Hematopoietic multipotent progenitor cell treated with erythropoietin and hydrocortisone succinate and interleukin-3 and kit ligand, for 6 days (in vitro differentiated cells): ENCODE results near the gene LSP1.
"Not testable (repeated sequence)": the region's sequence is repeated elsewhere in the genome, so short reads cannot be mapped to it uniquely, and the experiment has no call there.

Source experiments
- DNase-seq: peaks from one replicate; pipeline ENCODE4 v3.0.0-alpha.2; 2015

Gene LSP1

DNA sequence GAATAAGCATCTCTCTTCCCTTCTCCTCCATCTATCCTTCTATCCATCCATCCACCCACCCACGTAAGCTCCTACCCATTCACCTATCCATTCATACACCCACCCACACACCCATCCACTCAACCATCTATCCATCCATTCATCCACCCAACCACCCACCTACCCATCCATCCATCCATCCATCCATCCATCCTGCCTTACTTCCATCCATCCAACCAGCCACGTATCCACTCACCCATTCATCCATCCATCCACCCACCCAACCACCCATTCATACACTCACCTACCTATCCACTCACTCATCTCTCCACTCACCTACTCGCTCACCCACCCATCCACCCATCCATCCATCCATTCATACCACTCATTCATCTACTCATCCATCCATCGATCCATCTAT, 79.8 kb downstream of the LSP1 start:
- no peak for DNase-seq

DNA sequence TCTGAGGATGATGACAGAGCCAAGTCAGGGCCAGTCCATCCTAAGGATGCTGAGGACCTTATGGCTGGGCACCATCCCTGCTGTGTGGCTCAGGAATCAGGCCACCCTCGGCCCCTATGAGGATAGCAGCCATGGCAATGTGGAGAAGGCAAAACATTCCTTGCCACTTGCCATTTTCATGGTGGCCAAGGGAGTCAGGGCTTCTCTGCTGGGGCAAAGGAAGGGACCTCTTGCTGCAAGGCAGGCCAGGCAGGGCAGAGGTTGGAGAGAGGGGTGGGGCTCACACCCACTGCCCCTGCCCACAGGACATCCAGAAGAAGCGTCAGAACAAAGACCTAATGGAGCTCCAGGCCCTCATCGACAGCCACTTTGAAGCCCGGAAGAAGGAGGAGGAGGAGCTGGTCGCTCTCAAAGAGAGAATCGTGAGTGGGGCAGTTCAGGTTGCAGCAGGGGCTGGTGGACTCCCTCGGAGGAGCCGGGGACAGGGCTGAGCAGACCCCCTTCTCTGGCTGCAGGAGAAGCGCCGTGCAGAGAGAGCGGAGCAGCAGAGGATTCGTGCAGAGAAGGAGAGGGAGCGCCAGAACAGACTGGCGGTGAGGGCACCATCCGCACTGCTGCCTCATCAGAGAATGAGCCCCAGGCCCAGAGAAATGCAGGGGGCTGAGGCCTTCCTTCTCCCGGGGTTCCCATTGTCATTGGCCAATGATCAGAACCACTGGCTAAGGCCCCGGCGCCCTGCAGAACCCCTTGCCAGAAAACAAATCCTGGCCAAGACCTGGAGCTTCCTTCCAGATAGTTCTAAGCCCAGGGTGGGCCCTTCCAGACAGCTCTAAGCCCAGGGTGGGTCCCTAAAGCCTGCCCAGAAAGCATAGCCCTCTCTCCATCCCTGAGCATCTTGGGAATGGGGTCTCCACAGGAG, 80.8 kb downstream of the LSP1 start:
- DNase-seq: no peak

DNA sequence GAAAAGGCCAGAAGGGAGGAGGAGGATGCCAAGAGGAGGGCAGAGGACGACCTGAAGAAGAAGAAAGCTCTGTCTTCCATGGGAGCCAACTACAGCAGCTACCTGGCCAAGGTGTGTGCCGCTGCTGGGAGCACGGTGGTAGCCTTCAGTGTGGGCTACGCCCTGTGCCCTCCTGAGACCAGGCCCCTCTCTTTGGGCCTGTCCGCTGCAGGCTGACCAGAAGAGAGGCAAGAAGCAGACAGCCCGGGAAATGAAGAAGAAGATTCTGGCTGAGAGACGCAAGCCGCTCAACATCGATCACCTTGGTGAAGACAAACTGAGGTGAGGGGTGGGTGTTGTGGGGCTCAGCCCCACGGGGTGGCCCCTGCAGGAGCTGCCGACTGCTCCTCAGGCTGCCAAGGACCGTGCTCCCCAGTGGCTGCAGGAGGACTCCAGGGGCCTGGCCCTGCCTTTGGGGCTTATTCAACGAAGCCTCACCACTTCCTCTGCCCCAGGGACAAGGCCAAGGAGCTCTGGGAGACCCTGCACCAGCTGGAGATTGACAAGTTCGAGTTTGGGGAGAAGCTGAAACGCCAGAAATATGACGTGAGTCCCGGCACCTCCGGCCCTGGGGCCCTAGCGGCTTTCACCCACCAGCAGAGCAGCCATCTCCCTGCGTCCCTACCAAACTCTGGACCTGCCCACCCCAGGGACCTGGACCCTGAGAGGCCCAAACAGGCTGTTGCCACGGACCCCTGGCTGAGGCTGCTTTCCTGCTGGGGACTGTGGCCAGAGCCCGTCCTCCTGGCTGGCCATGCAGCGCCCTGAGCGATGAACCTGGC, 81.7 kb downstream of the LSP1 start:
- no peak for DNase-seq

DNA sequence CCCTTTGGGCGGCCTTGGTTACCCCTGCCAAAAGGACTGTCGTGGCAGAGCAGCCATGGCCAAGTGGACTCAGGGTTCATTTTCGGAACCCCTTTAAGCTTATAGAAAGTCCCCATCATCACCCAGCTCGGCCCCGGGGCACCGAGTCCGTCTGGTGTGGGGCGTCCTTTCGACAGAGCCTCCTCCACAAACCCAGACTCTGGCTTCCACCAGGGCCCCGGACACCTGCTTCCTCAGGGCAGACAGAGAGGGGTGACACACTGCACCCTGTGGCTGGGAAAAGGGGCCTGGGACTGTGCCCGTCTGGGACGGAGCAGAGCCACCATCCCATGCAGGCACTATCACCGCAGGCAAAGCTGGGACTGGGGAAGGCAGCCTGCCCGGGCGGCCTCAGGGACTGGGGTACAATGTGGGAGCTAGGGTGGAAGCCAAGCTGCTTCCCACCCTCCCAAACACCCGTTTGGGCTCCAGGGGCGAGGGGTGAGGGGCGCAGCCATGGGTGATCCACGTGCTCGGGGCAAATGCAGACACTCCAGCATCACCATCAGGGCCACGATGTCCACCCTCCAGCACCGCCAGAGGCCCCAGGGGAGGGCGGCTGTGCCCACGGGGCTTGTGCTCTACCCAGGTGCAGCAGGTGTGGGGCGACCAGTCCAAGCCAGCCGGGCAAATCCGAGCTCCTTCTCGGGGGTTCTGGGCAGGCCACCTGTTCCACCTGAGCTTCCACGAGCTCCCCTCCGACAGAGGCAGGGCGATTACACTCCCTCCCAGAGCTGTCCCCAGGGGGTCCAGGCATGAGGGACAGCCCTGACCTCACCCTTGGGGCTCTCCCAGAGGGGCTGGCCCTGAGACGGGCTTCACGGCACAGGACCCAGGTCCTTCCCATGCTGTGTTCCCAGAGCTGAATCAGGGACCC, 82.5 kb downstream of the LSP1 start:
- DNase-seq: no peak

DNA sequence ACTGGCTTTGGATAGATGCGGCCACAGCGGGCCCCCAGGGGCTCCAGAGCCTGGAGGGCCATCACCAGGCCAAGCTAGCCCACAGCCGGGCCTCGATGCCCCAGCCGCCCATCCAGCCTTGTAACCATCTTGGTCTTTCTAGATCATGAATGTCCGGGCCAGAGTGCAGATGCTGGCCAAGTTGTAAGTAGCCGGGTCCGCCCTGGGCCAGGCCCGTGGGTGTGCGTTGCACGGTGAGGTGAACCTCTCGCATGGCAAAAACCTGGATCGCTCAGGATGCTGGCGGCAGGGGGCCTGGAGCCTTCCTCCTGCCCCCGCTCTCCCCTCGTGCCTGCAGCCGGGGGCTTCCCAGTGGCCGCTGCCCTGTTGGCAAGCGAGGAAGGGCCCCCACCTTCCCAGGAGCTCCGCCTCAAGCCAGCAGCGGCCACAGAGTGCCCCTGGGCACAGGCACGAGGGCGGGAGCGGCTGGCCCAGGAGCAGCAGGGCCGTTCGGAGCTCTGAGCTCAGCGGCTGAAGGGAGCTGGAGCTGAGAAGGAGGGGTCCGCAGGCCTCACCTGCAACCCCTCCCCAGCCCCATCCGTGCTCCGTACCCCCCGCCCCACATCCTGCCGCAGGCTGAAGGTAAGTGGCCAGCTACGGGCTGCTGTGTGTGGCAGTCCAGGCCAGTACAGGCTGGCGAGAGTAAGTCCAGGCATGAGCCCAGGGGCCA, 83.3 kb downstream of the LSP1 start:
- DNase-seq: no peak

DNA sequence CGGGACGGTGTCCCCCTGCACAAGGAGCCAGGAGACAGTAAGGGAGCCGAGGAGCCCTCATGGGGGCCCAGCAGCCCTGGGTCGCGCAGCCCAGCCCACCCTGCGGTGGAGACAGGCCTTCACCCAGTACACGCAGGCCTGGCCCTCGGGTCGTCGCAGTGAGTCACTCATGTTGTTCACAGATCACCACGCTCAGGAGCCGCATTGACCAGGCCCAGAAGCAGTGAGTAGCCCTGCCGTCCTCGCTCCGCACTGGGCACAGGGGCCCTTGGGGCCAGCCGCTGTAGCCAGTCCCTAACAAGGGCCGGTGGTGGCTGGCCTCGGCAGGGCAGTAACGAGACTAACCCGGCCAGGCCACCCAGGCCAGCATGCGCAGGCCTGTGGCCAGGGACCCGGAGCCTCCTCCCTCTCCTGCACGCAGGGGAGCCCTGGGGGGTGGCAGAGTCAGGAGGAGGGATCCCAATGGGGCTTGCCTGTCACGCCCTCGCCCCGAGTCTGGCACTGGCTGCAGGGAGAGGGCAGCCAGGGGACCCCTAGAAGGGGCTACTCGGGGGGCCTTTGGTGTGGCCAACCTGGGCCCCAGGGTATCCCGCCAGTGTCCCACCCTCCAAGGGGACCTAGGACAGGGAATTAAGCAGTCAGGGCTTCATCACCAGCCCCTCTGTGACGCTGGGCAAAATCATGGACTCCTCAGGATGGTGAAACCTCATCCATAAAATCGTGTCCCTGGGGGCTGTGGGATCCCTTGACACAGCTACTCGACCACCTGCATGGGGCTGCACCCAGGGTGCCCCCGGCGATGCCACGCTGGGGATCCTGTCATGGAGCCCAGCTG, 84.1 kb downstream of the LSP1 start:
- DNase-seq: no peak

DNA sequence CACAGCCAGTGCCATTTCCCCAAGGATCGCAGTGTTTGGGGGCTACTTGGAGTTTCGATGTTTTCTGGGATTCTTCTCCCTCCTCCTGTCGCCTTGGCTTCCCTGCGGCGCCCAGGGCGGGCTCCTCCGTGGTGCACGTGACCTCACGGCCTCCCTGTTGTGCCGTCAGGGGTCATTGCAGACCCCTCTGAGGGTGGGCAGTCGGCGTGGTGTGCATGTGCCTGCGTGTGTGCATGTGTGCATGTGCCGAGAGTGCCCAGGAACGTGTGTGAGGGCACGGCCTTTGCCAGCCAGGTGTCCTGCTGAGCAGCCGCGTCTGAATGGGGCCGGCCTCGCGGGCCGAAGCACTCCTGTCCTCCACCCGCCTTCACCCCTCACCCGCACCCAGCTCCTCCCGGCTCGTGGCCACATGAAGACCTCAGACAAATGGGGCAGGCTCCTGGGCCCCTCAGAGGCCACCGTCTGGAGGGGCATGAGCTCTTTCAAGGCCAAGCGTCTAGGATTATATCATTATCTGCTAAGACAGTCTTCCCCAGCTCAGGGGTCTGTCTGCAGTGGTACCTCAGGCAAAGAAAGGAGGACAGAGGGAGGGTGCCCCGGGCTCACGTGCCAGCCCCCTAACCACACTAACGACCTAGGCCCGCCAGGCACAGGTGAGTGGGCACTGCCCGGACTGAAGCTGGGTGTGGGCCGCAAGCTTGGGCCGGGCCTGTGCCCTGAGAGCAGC, 84.9 kb downstream of the LSP1 start:
- DNase-seq: no peak

DNA sequence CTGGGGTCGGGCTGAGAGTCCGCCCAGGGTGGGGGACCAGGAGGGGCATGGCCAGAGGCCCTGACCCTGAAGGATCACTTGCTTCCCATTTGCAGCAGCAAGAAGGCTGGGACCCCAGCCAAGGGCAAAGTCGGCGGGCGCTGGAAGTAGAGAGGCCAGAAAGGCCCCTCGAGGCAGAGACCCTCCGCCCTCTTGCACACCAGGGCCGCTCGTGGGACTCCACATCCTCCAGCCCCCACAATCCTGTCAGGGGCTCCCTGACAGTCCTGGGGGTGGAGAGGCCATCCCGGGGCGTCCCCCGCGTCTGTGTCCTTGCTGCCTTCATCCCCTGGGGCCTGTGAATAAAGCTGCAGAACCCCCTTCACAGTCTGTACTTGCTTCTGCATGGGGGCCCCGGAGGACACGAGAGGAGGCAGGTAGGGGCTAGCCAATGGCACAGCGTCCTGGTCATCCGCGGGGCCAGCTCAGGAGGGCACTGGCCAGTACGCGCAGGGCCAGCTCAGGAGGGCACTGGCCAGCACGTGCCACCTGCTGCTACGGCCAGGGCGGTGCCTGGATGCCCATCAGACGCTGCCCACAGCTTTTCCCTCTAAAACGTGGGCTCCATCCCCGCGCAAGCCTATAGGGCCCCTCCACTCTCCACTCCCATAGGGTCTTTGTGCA, 85.6 kb downstream of the LSP1 start:
- DNase-seq: no peak

DNA sequence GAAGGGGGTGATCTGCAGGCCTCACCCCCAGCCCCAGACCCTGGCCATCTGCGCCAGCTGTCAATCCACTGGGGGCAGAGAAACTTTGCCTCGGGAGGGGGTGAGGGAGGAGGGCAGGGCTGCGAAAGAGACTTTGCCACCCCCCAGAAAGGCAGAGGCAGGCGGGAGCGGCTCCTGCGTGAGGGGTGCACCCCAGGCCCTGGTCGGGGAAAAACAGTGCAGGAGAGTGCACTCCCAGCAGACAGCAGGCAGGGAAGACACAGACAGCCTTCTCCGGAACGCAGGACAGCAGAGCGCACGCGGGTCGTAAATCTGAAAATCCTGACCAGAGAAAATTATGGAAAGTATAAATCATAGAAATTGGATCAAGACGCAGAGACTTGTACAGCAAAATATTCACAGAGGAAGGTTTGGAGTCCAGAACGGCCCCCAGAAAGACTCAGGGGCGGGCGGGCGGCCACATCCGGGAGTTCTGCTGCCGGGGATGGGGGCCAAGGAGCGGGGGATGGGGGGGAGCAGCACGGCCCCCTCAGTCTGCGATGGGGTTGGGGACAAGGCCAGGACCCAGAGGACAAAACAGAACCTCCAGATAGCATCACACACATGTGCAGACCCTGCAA, 86.2 kb downstream of the LSP1 start:
- DNase-seq: peak; percentile 21

DNA sequence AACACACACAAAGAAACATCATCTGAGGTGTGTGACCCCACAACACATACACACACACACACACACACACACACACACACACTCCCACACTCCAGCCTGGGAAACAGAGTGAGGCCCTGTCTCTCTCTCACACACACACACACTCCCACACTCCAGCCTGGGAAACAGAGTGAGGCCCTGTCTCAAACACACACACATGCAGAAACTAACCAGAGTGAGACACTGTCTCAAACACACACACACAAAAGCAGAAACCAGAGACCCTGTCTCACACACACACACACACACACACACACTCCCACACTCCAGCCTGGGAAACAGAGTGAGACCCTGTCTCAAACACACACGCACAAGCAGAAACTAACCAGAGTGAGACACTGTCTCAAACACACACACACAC, 86.9 kb downstream of the LSP1 start:
- not testable (repeated sequence) for DNase-seq
